CD4-positive, alpha-beta memory T cell (primary cell): ENCODE measurements around the gene PRDM16. TPM values are rescaled to one million over a fixed set of nuclear protein-coding genes. Genes with fewer than 3 reads are reported as not detected.

Experiments used
- CTCF ChIA-PET: fragments of 350-600 bp; sonication (Branson Sonifier 250); formaldehyde crosslinking; loops from one replicate; lab custom pipeline; 2021; ENCODE audit warnings: inconsistent platforms; ENCODE audit not compliant: partially characterized antibody; lab: Charles Lee
- POLR2A ChIA-PET: fragments of 350-600 bp; sonication (Branson Sonifier 250); formaldehyde crosslinking; loops from one replicate; lab custom pipeline; 2021; ENCODE audit not compliant: partially characterized antibody; lab: Charles Lee
- DNase-seq, 5 donors: peaks; one replicate each; pipeline versions ENCODE4 v3.0.0 to v3.0.0-alpha.2; 2020 to 2022; ENCODE audit warnings: mixed read lengths in 1 of 5
- H3K27ac ChIP-seq: one replicate; pipeline ENCODE4 v1.7.0; 2013; ENCODE audit warnings: low read depth, low read length
- H3K27me3 ChIP-seq: 2 replicates; pipeline ENCODE4 v1.7.0; 2013; ENCODE audit warnings: mild to moderate bottlenecking, low read length, moderate library complexity; ENCODE audit not compliant: insufficient read depth
- H3K36me3 ChIP-seq: 2 replicates; pipeline ENCODE4 v1.7.0; 2013; ENCODE audit warnings: mild to moderate bottlenecking, low read length, moderate library complexity; ENCODE audit not compliant: insufficient read depth
- H3K4me1 ChIP-seq: 2 replicates; pipeline ENCODE4 v1.7.0; 2013; ENCODE audit warnings: mild to moderate bottlenecking, low read length, moderate library complexity; ENCODE audit not compliant: insufficient read depth
- H3K4me3 ChIP-seq, 2 donors: one replicate each; pipeline ENCODE4 v1.7.0; 2013; ENCODE audit warnings: low read length in 2 of 2, mild to moderate bottlenecking in 1 of 2
- H3K9me3 ChIP-seq, 2 donors: one replicate each; pipeline ENCODE4 v1.7.0; 2013; ENCODE audit warnings: low read length in 2 of 2, control low read depth in 1 of 2; ENCODE audit not compliant: control insufficient read depth in 1 of 2
- H3K27ac Mint-ChIP-seq, 7 donors: one replicate each; pipeline ENCODE4 v1.8.0; 2020 to 2021; ENCODE audit warnings: mixed read lengths in 7 of 7, mild to moderate bottlenecking in 6 of 7, inconsistent platforms in 3 of 7, moderate library complexity in 3 of 7
- H3K27me3 Mint-ChIP-seq, 2 donors: one replicate each; pipeline ENCODE4 v1.8.0; 2020 to 2021; ENCODE audit warnings: mixed read lengths in 2 of 2
- H3K36me3 Mint-ChIP-seq, 2 donors: one replicate each; pipeline ENCODE4 v1.8.0; 2020 to 2021; ENCODE audit warnings: mixed read lengths in 2 of 2, inconsistent platforms in 1 of 2, mild to moderate bottlenecking in 1 of 2
- H3K4me1 Mint-ChIP-seq, 4 donors: one replicate each; pipeline ENCODE4 v1.8.0; 2020 to 2021; ENCODE audit warnings: mixed read lengths in 4 of 4, mild to moderate bottlenecking in 1 of 4
- H3K4me3 Mint-ChIP-seq, 8 donors: one replicate each; pipeline ENCODE4 v1.8.0; 2020 to 2021; ENCODE audit warnings: mixed read lengths in 8 of 8, mild to moderate bottlenecking in 7 of 8, moderate library complexity in 6 of 8, inconsistent platforms in 3 of 8
- H3K9me3 Mint-ChIP-seq, 8 donors: one replicate each; pipeline ENCODE4 v1.8.0; 2020 to 2021; ENCODE audit warnings: mixed read lengths in 8 of 8, mild to moderate bottlenecking in 5 of 8, inconsistent platforms in 3 of 8, moderate library complexity in 1 of 8
- intact Hi-C: fragments of 100-400 bp; cut with micrococcal nuclease; formaldehyde crosslinking; loops from one replicate; pipeline ENCODE4 v1.15.1; 2023
- polyA plus RNA-seq, 2 donors: library from polyadenylated mRNA; unstranded; fragments of 300-500 nt; fragmentation: Illumina TruSeq; gene quantifications; one replicate each; pipeline ENCODE4 v1.2.3, GENCODE V29; 2021
- total RNA-seq, 2 experiments: library from RNA; stranded (reverse); gene quantifications; one replicate each; pipeline ENCODE4 v1.2.3, GENCODE V29; 2021

Gene PRDM16
- total and polyA plus RNA-seq, 4 experiments from 2014 or later: not detected

DNA sequence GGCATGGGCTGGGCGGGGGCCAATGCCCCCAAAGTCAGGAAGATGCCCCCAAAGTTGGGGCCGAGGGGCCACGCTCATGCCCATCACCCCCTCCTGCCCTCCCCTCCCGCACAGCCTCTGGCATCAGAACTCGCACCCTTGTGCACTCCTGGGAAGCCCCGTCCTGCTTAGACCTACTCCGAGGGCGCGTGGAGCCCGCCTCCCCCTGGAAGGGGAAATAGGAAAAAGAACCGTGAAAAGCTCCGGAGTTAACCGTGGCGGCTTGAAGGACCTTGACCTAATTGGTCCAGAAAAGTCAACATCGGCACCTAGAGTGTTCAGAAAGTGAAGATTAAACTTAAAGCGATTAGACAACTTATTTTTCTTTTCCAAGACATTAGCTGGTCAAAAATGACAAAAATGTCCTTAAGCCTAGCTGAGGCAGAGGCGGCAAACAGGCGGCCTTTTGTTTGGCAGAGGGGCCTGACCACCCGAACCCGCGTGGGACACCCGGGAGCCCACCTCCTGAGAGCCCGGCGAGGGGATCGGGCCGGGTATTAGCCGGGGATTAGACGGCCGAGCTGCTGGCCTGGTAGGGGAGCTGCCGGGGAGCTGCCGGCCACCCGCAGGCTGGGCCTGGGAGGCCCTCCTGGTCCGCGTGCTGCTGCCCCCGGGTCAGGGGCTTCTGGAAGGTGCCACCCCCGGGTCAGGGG is 65.5 kb downstream of the PRDM16 start:
- CTCF ChIA-PET: no interaction called here
- peaks cover 0 to 3% of the 10 kb centered on the region in 2 donors for H3K27me3 Mint-ChIP-seq

DNA sequence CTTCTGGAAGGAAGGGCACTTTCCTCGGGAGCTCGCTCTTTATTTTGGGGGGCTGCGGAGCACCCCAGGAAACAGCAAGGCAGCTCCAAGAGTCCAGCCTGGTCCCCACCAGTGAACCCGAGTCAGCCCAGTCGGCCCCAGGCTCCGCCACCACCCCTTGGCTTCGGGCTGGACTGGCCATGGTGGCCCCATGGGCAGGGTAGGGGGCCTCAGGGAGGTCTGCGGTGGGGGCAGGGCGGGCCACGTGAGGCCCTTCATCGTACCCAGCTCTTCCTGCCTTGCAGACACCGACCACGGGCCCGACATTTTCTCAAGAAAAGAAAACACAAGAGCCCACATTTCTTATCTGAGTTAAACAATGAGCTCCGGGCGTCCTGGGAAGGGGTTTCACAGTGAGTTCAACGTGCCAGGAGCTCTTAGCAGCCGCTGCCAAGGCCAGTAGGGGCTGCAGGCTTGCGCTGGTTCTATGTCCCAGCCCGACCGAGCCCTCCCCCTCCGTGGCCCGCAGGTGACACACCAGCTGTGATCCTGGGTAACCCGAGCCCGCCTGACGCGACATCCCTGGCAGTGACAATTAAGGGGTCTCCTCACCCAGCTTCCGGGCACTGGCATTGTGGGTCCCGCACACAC is 66.2 kb downstream of the PRDM16 start:
- CTCF ChIA-PET: no interaction called here
- Histone ChIP-seq H3K27me3 (no peaks in the 10 kb centered on the region), H3K9me3 (no peaks in the 10 kb centered on the region), H3K4me1 (no peaks in the 10 kb centered on the region), H3K27ac (no peak overlapping the region), H3K4me3 (no peak overlapping the region), H3K36me3 (no peaks in the 10 kb centered on the region)
- H3K4me1 Mint-ChIP-seq: no peaks in the 10 kb centered on the region
- H3K9me3 Mint-ChIP-seq: peaks cover 0 to 1% (median 0%) of the 10 kb centered on the region in 8 donors
- POLR2A ChIA-PET: no interaction called here
- intact Hi-C loops: no loop called here
- H3K36me3 Mint-ChIP-seq: no peaks in the 10 kb centered on the region
- H3K4me3 Mint-ChIP-seq: no peak overlapping the region
- no peak for DNase-seq
- H3K27me3 Mint-ChIP-seq: peaks cover 0 to 3% of the 10 kb centered on the region in 2 donors
- no peak overlapping the region for H3K27ac Mint-ChIP-seq

More for the DNA sequence above, 65.5 kb downstream of the PRDM16 start:
- peaks cover 0 to 1% (median 0%) of the 10 kb centered on the region in 8 donors for H3K9me3 Mint-ChIP-seq
- Histone ChIP-seq H3K27ac (no peak overlapping the region), H3K9me3 (no peaks in the 10 kb centered on the region), H3K36me3 (no peaks in the 10 kb centered on the region), H3K4me3 (no peak overlapping the region), H3K4me1 (no peaks in the 10 kb centered on the region), H3K27me3 (no peaks in the 10 kb centered on the region)
- POLR2A ChIA-PET: no interaction called here
- H3K27ac Mint-ChIP-seq: no peak overlapping the region
- no peaks in the 10 kb centered on the region for H3K36me3 Mint-ChIP-seq
- intact Hi-C loops: no loop called here
- DNase-seq: no peak
- H3K4me3 Mint-ChIP-seq: no peak overlapping the region
- no peaks in the 10 kb centered on the region for H3K4me1 Mint-ChIP-seq

DNA sequence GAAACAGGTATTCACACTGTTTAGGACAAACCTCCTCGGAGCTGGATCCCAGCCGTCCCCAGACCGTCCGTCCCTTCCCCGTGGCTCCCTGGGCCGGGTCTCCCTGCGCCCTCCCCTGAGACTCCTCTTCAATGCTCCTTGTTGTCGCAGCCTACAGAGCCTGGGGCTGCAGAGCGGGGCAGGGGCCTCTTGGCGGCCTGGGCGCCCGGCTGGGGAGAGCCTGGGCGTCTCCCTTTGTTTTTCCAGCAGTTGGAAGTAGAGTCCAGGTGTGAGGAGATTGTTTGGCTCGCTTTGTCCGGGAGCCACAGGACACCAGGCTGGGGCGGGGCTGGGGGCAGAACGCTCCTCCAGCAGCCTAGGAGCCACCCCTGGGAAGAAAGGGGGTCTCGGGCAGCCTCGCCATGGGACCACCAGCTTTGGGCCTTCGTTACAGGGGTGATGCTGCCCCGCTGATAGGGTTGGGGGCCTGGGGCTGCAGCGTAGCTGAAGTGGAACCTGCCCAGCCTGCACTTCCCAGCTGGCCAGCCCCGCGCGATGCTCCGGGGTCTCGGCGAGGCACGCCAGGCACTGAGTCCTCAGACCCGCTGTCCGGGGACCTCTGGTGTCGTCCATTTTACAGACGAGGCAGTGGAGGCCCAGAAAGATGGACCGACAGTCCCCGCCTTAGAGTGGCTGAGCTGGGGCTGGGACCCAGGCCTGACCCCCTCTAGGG is 66.9 kb downstream of the PRDM16 start:
- H3K4me3 ChIP-seq: no peak overlapping the region
- no peak overlapping the region for H3K27ac ChIP-seq
- POLR2A ChIA-PET: no interaction called here
- peaks cover 0 to 1% (median 0%) of the 10 kb centered on the region in 8 donors for H3K9me3 Mint-ChIP-seq
- no peaks in the 10 kb centered on the region for H3K36me3 ChIP-seq
- no peaks in the 10 kb centered on the region for H3K9me3 ChIP-seq
- no peaks in the 10 kb centered on the region for H3K4me1 ChIP-seq
- CTCF ChIA-PET: no interaction called here
- no peak overlapping the region for H3K27ac Mint-ChIP-seq
- no peaks in the 10 kb centered on the region for H3K27me3 ChIP-seq
- H3K4me3 Mint-ChIP-seq: no peak overlapping the region
- no peaks in the 10 kb centered on the region for H3K4me1 Mint-ChIP-seq
- intact Hi-C loops: no loop called here
- no peak for DNase-seq
- H3K27me3 Mint-ChIP-seq: peaks cover 0 to 3% of the 10 kb centered on the region in 2 donors
- no peaks in the 10 kb centered on the region for H3K36me3 Mint-ChIP-seq

DNA sequence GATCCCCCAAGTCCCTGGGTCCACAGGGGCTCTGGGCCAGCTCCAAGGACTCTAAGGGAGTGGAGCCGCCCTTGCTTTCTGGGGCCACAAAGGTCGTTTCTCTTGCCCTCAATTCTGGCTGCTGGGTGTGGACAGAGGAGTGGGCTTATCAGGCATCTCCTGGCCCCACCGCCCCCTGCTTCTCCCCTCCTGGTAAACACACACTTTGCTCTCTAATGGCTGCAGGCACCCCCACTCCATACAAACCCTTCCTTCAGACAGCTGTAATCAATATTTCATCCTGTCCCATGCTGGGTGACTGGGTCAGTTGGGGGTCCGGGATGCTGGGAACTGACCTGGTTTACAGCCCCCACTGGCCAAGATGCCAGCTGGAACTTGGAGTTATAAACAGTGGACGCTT is 67.5 kb downstream of the PRDM16 start:
- DNase-seq: no peak
- Mint-ChIP-seq H3K9me3 (peaks cover 0 to 1% (median 0%) of the 10 kb centered on the region in 8 donors), H3K36me3 (no peaks in the 10 kb centered on the region), H3K4me1 (no peaks in the 10 kb centered on the region), H3K4me3 (no peak overlapping the region), H3K27me3 (peaks cover 0 to 3% of the 10 kb centered on the region in 2 donors), H3K27ac (no peak overlapping the region)
- Histone ChIP-seq H3K27me3 (no peaks in the 10 kb centered on the region), H3K4me3 (no peak overlapping the region), H3K36me3 (no peaks in the 10 kb centered on the region), H3K4me1 (no peaks in the 10 kb centered on the region), H3K9me3 (no peaks in the 10 kb centered on the region), H3K27ac (no peak overlapping the region)
- intact Hi-C loops: no loop called here
- POLR2A ChIA-PET: no interaction called here
- CTCF ChIA-PET: no interaction called here

- no peak for DNase-seq
- Histone ChIP-seq H3K27ac (no peak overlapping the region), H3K27me3 (no peaks in the 10 kb centered on the region), H3K4me3 (no peak overlapping the region), H3K9me3 (no peaks in the 10 kb centered on the region), H3K4me1 (no peaks in the 10 kb centered on the region), H3K36me3 (no peaks in the 10 kb centered on the region)
- intact Hi-C loops: no loop called here
- Mint-ChIP-seq H3K27me3 (peaks cover 0 to 3% of the 10 kb centered on the region in 2 donors), H3K36me3 (no peaks in the 10 kb centered on the region), H3K9me3 (peaks cover 0 to 1% (median 0%) of the 10 kb centered on the region in 8 donors), H3K4me1 (no peaks in the 10 kb centered on the region), H3K4me3 (no peak overlapping the region), H3K27ac (no peak overlapping the region)
- CTCF ChIA-PET: no interaction called here
- POLR2A ChIA-PET: no interaction called here
Measured at GRCh38 chr1:3137111-3138100, 68.4 kb downstream of the PRDM16 start.

- ChIA-PET POLR2A (no interaction called here), CTCF (no interaction called here)
- H3K27me3 ChIP-seq: no peaks in the 10 kb centered on the region
- no peak overlapping the region for H3K27ac Mint-ChIP-seq
- H3K4me3 ChIP-seq: no peak overlapping the region
- no peaks in the 10 kb centered on the region for H3K36me3 ChIP-seq
- H3K27me3 Mint-ChIP-seq: peaks cover 0 to 3% of the 10 kb centered on the region in 2 donors
- H3K9me3 ChIP-seq: no peaks in the 10 kb centered on the region
- peaks cover 0 to 1% (median 0%) of the 10 kb centered on the region in 8 donors for H3K9me3 Mint-ChIP-seq
- no peak overlapping the region for H3K27ac ChIP-seq
- no peaks in the 10 kb centered on the region for H3K4me1 ChIP-seq
- intact Hi-C loops: no loop called here
- H3K36me3 Mint-ChIP-seq: no peaks in the 10 kb centered on the region
- DNase-seq: no peak
- H3K4me3 Mint-ChIP-seq: no peak overlapping the region
- H3K4me1 Mint-ChIP-seq: no peaks in the 10 kb centered on the region
Measured at GRCh38 chr1:3138623-3139151, 69.7 kb downstream of the PRDM16 start.
